NCI-H1048 (cell line): ENCODE data around the gene PDP2.
"Not testable (repeated sequence)": the region's sequence is repeated elsewhere in the genome, so short reads cannot be mapped to it uniquely, and the experiment has no call there.

Experiments used
- DNase-seq: peaks from one replicate; lab custom pipeline; 2025; lab: John Stamatoyannopoulos, UW

PDP2 gene

GRCh38 chr16:66886321-66886720 lies 6.0 kb downstream of the PDP2 start:
- no peak for DNase-seq

GRCh38 chr16:66886914-66887313 lies 6.6 kb downstream of the PDP2 start:
- no peak for DNase-seq

- DNase-seq: no peak
Measured at GRCh38 chr16:66888647-66889615, 8.6 kb downstream of the PDP2 start.

DNA sequence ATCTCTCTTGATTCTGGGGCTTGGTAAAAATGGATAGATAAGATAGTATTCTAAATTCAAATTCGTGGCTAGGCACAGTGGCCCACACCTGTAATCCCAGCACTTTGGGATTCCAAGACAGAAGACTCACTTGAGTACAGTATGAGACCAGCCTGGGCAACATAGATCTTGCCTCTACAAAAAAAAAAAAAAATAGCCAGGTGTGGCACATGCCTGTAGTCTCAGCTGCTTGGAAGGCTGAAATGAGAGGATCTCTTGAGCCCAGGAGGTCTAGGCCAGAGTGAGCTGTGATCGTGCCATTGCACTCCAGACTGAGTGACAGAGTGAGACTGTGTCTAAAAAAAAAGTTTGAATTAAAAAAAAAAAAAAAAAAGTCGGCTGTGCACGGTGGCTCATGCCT lies 9.3 kb downstream of the PDP2 start:
- no peak for DNase-seq

DNA sequence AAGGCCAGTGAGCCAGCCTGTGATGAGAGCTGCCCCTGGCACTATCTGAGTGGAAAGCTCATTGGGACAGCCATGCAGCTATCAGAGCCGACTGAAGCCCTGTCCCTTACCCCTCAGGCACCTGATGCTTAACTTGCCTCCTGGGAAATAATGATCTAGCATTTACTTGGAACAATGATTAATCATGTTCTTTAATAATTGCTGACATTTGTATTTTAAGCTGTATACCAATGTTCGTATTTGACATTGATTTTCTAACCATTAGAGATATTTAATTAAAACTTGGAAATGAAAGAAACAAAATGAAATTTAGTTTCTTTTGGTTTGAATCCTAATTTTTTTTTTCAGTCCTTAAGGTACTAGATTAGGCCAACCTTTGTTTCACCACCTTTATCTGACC lies 10.5 kb downstream of the PDP2 start:
- DNase-seq: no peak

DNA sequence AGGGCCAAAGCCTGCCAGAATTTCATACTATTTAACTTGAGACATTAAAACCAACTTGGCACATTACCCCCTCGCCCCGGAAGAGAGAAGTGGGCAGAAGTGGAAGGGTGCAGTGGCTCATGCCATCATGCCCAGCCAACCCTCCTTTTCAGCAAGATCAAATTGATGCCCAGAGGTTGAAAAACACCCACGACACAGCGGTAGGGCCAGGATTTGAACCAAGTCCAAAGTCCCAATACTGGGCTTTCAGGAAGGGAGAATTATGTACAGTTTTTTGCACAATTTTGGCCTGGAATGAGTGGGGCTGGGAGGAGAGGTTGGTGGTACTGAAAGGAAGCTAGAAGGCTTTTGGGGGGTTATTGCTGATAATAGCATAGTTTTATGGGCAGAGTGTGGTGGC lies 11.0 kb downstream of the PDP2 start:
- DNase-seq: no peak

GRCh38 chr16:66891797-66892196 lies 11.5 kb downstream of the PDP2 start:
- DNase-seq: no peak

GRCh38 chr16:66894055-66894454 lies 13.7 kb downstream of the PDP2 start:
- no peak for DNase-seq

- no peak for DNase-seq
Measured at GRCh38 chr16:66894948-66895688, 14.8 kb downstream of the PDP2 start.

DNA sequence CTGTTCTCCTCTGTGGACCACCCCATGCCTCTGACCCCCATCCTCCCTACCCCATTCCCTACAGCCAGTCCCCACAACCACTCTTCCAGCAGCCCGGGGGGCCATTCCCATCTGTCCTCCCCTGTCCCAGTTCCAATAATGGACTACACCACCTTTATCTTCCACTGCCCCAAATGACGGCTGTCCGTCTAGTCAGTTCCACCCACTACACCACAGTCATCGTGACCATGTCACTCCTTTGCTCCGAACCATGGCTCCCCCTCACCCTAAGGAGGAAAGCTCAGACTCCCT lies 15.3 kb downstream of the PDP2 start:
- no peak for DNase-seq

GRCh38 chr16:66895999-66896398 lies 15.7 kb downstream of the PDP2 start:
- no peak for DNase-seq

GRCh38 chr16:66896682-66897081 lies 16.4 kb downstream of the PDP2 start:
- not testable (repeated sequence) for DNase-seq

DNA sequence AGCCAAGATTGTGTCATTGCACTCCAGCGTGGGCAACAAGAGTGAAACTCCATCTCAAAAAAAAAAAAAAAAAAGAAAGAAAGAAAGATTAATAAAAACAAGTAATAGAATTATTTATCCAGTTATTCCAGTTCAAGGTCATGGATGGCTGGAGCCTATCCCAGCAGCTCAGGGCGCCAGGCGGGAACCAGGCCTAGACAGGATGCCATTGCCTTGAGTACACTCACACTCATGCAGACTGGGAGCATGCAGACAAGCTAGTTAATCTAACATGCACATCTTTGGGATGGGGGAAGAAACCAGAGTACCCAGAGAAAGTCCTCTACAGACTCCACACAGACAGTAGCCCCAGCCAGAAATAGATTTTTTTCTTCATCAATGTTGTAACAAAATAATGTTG lies 17.9 kb downstream of the PDP2 start:
- no peak for DNase-seq

DNA sequence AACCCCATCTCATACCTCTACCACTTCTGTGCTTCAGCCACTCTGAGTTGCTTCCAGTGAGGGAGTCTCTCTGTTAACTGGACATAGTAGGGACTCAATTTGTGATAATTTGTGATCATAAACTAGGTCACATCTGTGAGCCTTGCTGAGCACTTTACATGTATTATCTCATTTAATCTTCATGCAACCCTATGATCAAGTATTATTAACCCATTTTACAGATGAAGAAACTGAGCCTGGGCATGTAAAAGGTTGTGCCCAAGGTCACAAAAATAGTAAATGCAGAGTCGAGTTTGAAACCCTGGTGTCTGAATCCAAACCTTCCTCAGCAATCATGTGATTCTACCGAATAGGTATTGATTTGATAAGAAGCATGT lies 18.6 kb downstream of the PDP2 start:
- DNase-seq: no peak

DNA sequence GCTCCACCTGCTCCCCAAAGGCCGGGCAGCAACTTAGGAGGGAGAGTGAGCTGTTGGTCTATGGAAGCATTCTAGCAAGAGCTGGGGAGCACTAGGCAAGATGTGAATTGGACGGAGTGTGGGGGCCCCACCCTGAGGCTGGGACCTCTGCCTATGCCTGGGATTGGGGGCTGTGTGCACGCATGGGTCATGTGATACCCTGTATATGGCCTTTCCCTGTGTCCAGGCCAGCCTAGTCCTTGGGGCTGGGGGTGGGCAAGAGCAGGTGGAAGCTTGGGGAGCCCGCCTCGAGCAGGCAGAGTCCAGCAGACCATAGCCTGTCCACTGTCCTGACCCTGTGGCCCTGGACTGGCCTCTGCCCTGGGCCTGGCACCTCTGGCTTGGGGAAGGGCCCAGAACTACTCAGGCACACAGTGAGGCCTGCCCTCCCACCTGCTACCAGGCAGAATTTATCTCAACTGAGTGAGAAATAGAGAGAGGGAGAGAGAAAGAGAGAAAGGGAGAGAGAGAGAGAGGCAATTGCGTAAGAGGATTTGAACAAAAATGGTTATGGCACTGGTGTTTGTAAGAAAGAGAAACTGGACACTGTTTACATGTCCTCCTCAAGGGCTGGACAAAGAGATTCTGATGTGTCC lies 19.1 kb downstream of the PDP2 start:
- no peak for DNase-seq

DNA sequence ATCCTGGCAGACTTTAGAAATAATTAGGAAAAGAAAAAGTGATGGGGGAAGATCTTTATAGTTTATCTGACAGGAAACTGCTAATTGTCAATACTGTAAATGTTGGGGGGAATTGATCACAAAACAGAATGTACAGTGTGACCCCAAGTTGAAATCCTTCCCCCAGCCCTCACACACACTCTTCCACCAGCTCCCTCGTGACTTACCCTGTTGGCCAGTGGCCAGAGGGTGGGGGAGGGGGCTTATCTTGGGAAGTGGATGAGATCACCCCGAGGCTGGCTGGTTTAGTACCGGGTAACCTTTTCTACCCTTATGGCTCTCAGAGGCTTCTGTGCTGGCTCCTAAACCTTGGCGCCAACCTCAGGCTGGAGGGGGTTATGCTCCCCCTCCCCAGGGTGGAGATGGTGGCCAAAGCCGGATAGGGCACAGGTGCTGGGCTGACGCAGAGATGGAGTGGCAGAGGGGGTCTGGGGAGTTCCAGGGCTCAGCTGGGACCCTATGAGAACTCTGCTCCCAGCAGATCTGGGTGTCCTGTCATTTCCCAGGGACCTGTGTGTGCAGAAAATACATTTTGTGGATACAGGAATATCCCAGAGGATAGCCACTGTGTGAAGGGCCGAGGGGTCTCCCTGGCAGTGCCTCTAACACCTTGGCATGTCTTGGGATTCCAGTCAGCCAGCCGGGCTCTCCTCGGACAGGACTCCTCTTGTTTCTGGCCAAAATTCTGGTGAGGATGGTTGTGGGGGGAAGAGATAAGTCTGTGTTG lies 19.8 kb downstream of the PDP2 start:
- no peak for DNase-seq

GRCh38 chr16:66900721-66901441 lies 20.6 kb downstream of the PDP2 start:
- DNase-seq: no peak

DNA sequence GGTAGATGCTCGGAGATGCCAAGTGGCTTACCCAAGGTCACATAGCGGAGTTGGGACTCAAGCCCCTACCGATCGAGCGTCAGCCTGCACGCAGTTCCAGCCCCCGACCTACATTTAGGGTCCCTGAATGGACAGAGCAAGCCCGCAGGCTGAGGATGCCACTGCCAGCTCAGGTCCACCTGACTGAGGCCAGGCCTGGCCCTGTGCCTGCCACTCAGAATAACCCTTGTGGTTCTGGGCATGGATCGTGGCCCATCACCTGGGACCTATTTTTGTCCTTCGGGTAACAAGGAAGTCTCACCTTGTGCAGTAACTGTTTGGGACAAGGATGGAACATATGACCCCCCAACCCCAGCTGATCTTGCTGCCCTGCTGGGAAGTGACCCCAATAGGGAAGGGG lies 21.3 kb downstream of the PDP2 start:
- DNase-seq: no peak

- no peak for DNase-seq
Measured at GRCh38 chr16:66902648-66903543, 22.6 kb downstream of the PDP2 start.
